ENCODE data around the gene RTL1.

Gene RTL1

GRCh38 chr14:100862793-100863192, 40.7 kb downstream of the RTL1 start:
- Histone ChIP-seq H3K9ac (ENCODE audit: low read depth, low read length) (no peak overlapping the region), H3K27me3 (ENCODE audit: control insufficient read depth, insufficient read depth, low read length) (no peaks in the 10 kb centered on the region), H3K4me3 (ENCODE audit: low read depth, low read length) (no peak overlapping the region), H3K9me3 (ENCODE audit: control insufficient read depth, insufficient read depth, low read length) (peaks cover 4% of the 10 kb centered on the region; the same call in 1 of the 2 replicates), H3K36me3 (ENCODE audit: control insufficient read depth, insufficient read depth, low read length) (peaks cover 22% of the 10 kb centered on the region), H3K4me1 (ENCODE audit: control insufficient read depth, insufficient read depth, low read length) (no peaks in the 10 kb centered on the region), H3K27ac (ENCODE audit: low read depth, low read length) (no peak overlapping the region)

- H3K4me3 ChIP-seq (ENCODE audit: low read depth, low read length) = no peak overlapping the region
- H3K36me3 ChIP-seq (ENCODE audit: control insufficient read depth, insufficient read depth, low read length) = peaks cover 22% of the 10 kb centered on the region
- H3K9me3 ChIP-seq (ENCODE audit: control insufficient read depth, insufficient read depth, low read length) = peaks cover 4% of the 10 kb centered on the region; the same call in 1 of the 2 replicates
- no peaks in the 10 kb centered on the region for H3K4me1 ChIP-seq (ENCODE audit: control insufficient read depth, insufficient read depth, low read length)
- no peak overlapping the region for H3K9ac ChIP-seq (ENCODE audit: low read depth, low read length)
- no peak overlapping the region for H3K27ac ChIP-seq (ENCODE audit: low read depth, low read length)
- no peaks in the 10 kb centered on the region for H3K27me3 ChIP-seq (ENCODE audit: control insufficient read depth, insufficient read depth, low read length)
These were observed 41.2 kb downstream of the RTL1 start for GRCh38 chr14:100862277-100862676.

- Histone ChIP-seq H3K9ac (ENCODE audit: low read depth, low read length) (no peak overlapping the region), H3K27me3 (ENCODE audit: control insufficient read depth, insufficient read depth, low read length) (no peaks in the 10 kb centered on the region), H3K27ac (ENCODE audit: low read depth, low read length) (no peak overlapping the region), H3K4me1 (ENCODE audit: control insufficient read depth, insufficient read depth, low read length) (no peaks in the 10 kb centered on the region), H3K36me3 (ENCODE audit: control insufficient read depth, insufficient read depth, low read length) (peaks cover 22% of the 10 kb centered on the region), H3K9me3 (ENCODE audit: control insufficient read depth, insufficient read depth, low read length) (peaks cover 4% of the 10 kb centered on the region; the same call in 1 of the 2 replicates), H3K4me3 (ENCODE audit: low read depth, low read length) (no peak overlapping the region)
These were observed 41.6 kb downstream of the RTL1 start for GRCh38 chr14:100861937-100862247.

GRCh38 chr14:100861188-100861936, 42.2 kb downstream of the RTL1 start:
- Histone ChIP-seq H3K36me3 (ENCODE audit: control insufficient read depth, insufficient read depth, low read length) (peaks cover 22% of the 10 kb centered on the region), H3K4me1 (ENCODE audit: control insufficient read depth, insufficient read depth, low read length) (no peaks in the 10 kb centered on the region), H3K27ac (ENCODE audit: low read depth, low read length) (no peak overlapping the region), H3K27me3 (ENCODE audit: control insufficient read depth, insufficient read depth, low read length) (no peaks in the 10 kb centered on the region), H3K9ac (ENCODE audit: low read depth, low read length) (no peak overlapping the region), H3K9me3 (ENCODE audit: control insufficient read depth, insufficient read depth, low read length) (peaks cover 4% of the 10 kb centered on the region; the same call in 1 of the 2 replicates), H3K4me3 (ENCODE audit: low read depth, low read length) (no peak overlapping the region)

GRCh38 chr14:100860556-100861187, 42.9 kb downstream of the RTL1 start:
- Histone ChIP-seq H3K27me3 (ENCODE audit: control insufficient read depth, insufficient read depth, low read length) (no peaks in the 10 kb centered on the region), H3K4me3 (ENCODE audit: low read depth, low read length) (no peak overlapping the region), H3K9me3 (ENCODE audit: control insufficient read depth, insufficient read depth, low read length) (peaks cover 4% of the 10 kb centered on the region; the same call in 1 of the 2 replicates), H3K9ac (ENCODE audit: low read depth, low read length) (no peak overlapping the region), H3K27ac (ENCODE audit: low read depth, low read length) (no peak overlapping the region), H3K4me1 (ENCODE audit: control insufficient read depth, insufficient read depth, low read length) (no peaks in the 10 kb centered on the region), H3K36me3 (ENCODE audit: control insufficient read depth, insufficient read depth, low read length) (peaks cover 25% of the 10 kb centered on the region)

- Histone ChIP-seq H3K9ac (ENCODE audit: low read depth, low read length) (no peak overlapping the region), H3K27ac (ENCODE audit: low read depth, low read length) (no peak overlapping the region), H3K4me3 (ENCODE audit: low read depth, low read length) (no peak overlapping the region), H3K27me3 (ENCODE audit: control insufficient read depth, insufficient read depth, low read length) (no peaks in the 10 kb centered on the region), H3K36me3 (ENCODE audit: control insufficient read depth, insufficient read depth, low read length) (peaks cover 18% of the 10 kb centered on the region), H3K9me3 (ENCODE audit: control insufficient read depth, insufficient read depth, low read length) (peaks cover 4% of the 10 kb centered on the region; the same call in 1 of the 2 replicates), H3K4me1 (ENCODE audit: control insufficient read depth, insufficient read depth, low read length) (no peaks in the 10 kb centered on the region)
These were observed 43.7 kb downstream of the RTL1 start for GRCh38 chr14:100859781-100860180.

- Histone ChIP-seq H3K9me3 (ENCODE audit: control insufficient read depth, insufficient read depth, low read length) (peaks cover 4% of the 10 kb centered on the region; the same call in 1 of the 2 replicates), H3K9ac (ENCODE audit: low read depth, low read length) (no peak overlapping the region), H3K27me3 (ENCODE audit: control insufficient read depth, insufficient read depth, low read length) (no peaks in the 10 kb centered on the region), H3K27ac (ENCODE audit: low read depth, low read length) (no peak overlapping the region), H3K36me3 (ENCODE audit: control insufficient read depth, insufficient read depth, low read length) (peaks cover 15% of the 10 kb centered on the region), H3K4me1 (ENCODE audit: control insufficient read depth, insufficient read depth, low read length) (no peaks in the 10 kb centered on the region), H3K4me3 (ENCODE audit: low read depth, low read length) (no peak overlapping the region)
These were observed 44.7 kb downstream of the RTL1 start for GRCh38 chr14:100858838-100859220.

GRCh38 chr14:100857923-100858837, 45.3 kb downstream of the RTL1 start:
- H3K27me3 ChIP-seq (ENCODE audit: control insufficient read depth, insufficient read depth, low read length) = no peaks in the 10 kb centered on the region
- no peaks in the 10 kb centered on the region for H3K4me1 ChIP-seq (ENCODE audit: control insufficient read depth, insufficient read depth, low read length)
- H3K36me3 ChIP-seq (ENCODE audit: control insufficient read depth, insufficient read depth, low read length) = peaks cover 13% of the 10 kb centered on the region
- H3K9ac ChIP-seq (ENCODE audit: low read depth, low read length) = no peak overlapping the region
- no peaks in the 10 kb centered on the region for H3K9me3 ChIP-seq (ENCODE audit: control insufficient read depth, insufficient read depth, low read length)
- no peak overlapping the region for H3K4me3 ChIP-seq (ENCODE audit: low read depth, low read length)
- H3K27ac ChIP-seq (ENCODE audit: low read depth, low read length) = no peak overlapping the region

- Histone ChIP-seq H3K27ac (ENCODE audit: low read depth, low read length) (no peak overlapping the region), H3K4me3 (ENCODE audit: low read depth, low read length) (no peak overlapping the region), H3K9me3 (ENCODE audit: control insufficient read depth, insufficient read depth, low read length) (no peaks in the 10 kb centered on the region), H3K36me3 (ENCODE audit: control insufficient read depth, insufficient read depth, low read length) (peaks cover 12% of the 10 kb centered on the region), H3K9ac (ENCODE audit: low read depth, low read length) (no peak overlapping the region), H3K4me1 (ENCODE audit: control insufficient read depth, insufficient read depth, low read length) (no peaks in the 10 kb centered on the region), H3K27me3 (ENCODE audit: control insufficient read depth, insufficient read depth, low read length) (no peaks in the 10 kb centered on the region)
These were observed 46.1 kb downstream of the RTL1 start for GRCh38 chr14:100857233-100857922.

GRCh38 chr14:100856056-100856950, 47.2 kb downstream of the RTL1 start:
- Histone ChIP-seq H3K9me3 (ENCODE audit: control insufficient read depth, insufficient read depth, low read length) (no peaks in the 10 kb centered on the region), H3K27ac (ENCODE audit: low read depth, low read length) (no peak overlapping the region), H3K4me3 (ENCODE audit: low read depth, low read length) (no peak overlapping the region), H3K9ac (ENCODE audit: low read depth, low read length) (no peak overlapping the region), H3K36me3 (ENCODE audit: control insufficient read depth, insufficient read depth, low read length) (peaks cover 12% of the 10 kb centered on the region; the same call in 1 of the 2 replicates), H3K27me3 (ENCODE audit: control insufficient read depth, insufficient read depth, low read length) (no peaks in the 10 kb centered on the region), H3K4me1 (ENCODE audit: control insufficient read depth, insufficient read depth, low read length) (no peaks in the 10 kb centered on the region)
